ENCODE measurements around the gene RRAS.

Gene RRAS

DNA sequence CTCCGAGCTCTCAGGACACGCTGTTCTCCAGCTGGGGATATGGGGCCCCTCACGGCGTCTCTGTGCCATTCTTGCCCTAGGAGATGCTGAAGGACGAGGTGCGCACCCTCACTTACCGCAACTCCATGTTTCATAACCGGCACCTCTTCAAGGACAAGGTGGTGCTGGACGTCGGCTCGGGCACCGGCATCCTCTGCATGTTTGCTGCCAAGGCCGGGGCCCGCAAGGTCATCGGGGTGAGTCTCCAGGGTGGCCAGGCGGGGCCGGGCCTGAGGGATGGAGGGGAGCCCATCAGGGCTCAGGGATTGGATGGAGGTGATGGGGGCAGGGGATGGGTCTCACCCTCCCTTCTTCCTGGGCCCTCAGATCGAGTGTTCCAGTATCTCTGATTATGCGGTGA is 41.9 kb upstream of the RRAS start:
- ChIA-PET POLR2A (no interaction called here), CTCF (interaction anchor here (0.6 to 2.4 kb wide), 14 partner anchors 11 to 179 kb away, joined by 3 to 24 read pairs (median 5); partner anchors contain the start of gene FUZ)
- TF ChIP-seq, protein P1, sequence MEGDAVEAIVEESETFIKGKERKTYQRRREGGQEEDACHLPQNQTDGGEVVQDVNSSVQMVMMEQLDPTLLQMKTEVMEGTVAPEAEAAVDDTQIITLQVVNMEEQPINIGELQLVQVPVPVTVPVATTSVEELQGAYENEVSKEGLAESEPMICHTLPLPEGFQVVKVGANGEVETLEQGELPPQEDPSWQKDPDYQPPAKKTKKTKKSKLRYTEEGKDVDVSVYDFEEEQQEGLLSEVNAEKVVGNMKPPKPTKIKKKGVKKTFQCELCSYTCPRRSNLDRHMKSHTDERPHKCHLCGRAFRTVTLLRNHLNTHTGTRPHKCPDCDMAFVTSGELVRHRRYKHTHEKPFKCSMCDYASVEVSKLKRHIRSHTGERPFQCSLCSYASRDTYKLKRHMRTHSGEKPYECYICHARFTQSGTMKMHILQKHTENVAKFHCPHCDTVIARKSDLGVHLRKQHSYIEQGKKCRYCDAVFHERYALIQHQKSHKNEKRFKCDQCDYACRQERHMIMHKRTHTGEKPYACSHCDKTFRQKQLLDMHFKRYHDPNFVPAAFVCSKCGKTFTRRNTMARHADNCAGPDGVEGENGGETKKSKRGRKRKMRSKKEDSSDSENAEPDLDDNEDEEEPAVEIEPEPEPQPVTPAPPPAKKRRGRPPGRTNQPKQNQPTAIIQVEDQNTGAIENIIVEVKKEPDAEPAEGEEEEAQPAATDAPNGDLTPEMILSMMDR (IDR thresholded peaks at IDR 0.05; ENCODE audit: insufficient read depth, low read length, missing control alignments) = no peak
- DNase-seq (ENCODE audit: low read depth, low spot score) = no peak
- no peak overlapping the region for H3K4me3 ChIP-seq (ENCODE audit: low read depth, low read length)

GRCh38 chr19:49680421-49681351 is 40.7 kb upstream of the RRAS start:
- POLR2A ChIA-PET = no interaction called here
- CTCF ChIA-PET = interaction anchor here (0.6 to 2.4 kb wide), 36 partner anchors 8 to 454 kb away, joined by 3 to 27 read pairs (median 4); partner anchors contain the start of genes ADM5, CPT1C, FLT3LG and FUZ
- TF ChIP-seq, protein P1 (IDR thresholded peaks at IDR 0.05; ENCODE audit: insufficient read depth, low read length, missing control alignments) = peak; percentile 98
- no peak for DNase-seq (ENCODE audit: low read depth, low spot score)
- no peak overlapping the region; the same call in none of the 2 replicates for H3K4me3 ChIP-seq (ENCODE audit: low read depth, low read length)

- CTCF ChIA-PET = interaction anchor here (0.8 to 5.9 kb wide), 10 partner anchors 9 to 177 kb away, joined by 3 to 39 read pairs (median 5); partner anchors contain the start of genes ADM5 and CPT1C
- no peak overlapping the region; the same call in 1 of the 2 replicates for H3K4me3 ChIP-seq (ENCODE audit: low read depth, low read length)
Measured at GRCh38 chr19:49679771-49680413, 39.9 kb upstream of the RRAS start.

GRCh38 chr19:49678985-49679770 is 39.2 kb upstream of the RRAS start:
- peak overlapping the region; percentile 12; the same call in 1 of the 2 replicates for H3K4me3 ChIP-seq (ENCODE audit: low read depth, low read length)
- CTCF ChIA-PET = interaction anchor here (0.8 to 5.9 kb wide), 13 partner anchors 9 to 176 kb away, joined by 3 to 39 read pairs (median 5); partner anchors contain the start of genes ADM5 and CPT1C
- POLR2A ChIA-PET = interaction anchor here (0.6 kb wide), 1 partner anchor 67 kb away, joined by 3 read pairs; no protein-coding TSS in a partner anchor
- TF ChIP-seq, protein P1 (IDR thresholded peaks at IDR 0.05; ENCODE audit: insufficient read depth, low read length, missing control alignments) = no peak
- no peak for DNase-seq (ENCODE audit: low read depth, low spot score)

More at GRCh38 chr19:49679771-49680413, 39.9 kb upstream of the RRAS start:
- DNase-seq (ENCODE audit: low read depth, low spot score) = no peak
- POLR2A ChIA-PET = interaction anchor here (0.6 kb wide), 1 partner anchor 68 kb away, joined by 3 read pairs; no protein-coding TSS in a partner anchor
- TF ChIP-seq, protein P1 (IDR thresholded peaks at IDR 0.05; ENCODE audit: insufficient read depth, low read length, missing control alignments) = no peak

DNA sequence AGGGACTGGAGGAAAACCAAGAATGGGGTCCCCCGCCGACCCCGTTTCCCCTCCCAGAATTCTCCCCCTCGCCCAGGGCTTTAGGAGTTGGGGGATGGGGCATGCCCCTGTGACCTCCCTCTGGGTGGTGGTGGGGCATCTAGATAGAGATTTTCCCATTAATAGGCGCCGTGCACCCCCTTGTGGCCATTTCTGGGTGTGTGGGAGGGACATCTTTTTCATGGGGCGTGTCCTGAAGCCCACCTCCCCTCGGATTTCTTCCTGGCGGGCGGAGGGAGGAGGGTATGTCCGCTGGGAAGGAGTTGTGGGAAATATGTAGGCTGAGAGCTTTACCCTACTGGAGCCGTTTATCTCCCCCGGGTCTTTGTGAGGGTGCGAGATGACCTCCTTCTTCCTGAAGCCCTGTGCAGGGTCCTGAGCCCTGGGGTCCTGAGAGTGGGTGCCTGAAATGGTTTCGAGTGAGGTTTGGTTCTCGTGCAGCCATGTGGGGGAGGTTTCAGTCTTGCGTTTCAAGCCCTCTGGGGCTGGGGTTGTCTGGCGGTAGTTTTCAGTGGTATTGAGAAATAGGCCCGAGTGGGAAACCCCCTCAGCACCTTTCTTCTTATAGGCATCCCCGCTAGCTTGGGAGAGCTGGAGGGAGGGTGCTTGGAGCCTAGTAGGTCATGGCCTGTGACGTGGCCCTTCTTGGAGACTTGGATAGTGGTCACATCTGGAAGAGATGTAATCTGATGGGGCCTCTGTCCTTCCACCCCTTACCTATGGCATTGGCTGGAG is 38.1 kb upstream of the RRAS start:
- ChIA-PET CTCF (interaction anchor here (0.9 to 5.9 kb wide), 10 partner anchors 10 to 175 kb away, joined by 3 to 39 read pairs (median 6); partner anchors contain the start of genes ADM5 and CPT1C), POLR2A (interaction anchor here (4.2 kb wide), 1 partner anchor 37 kb away, joined by 23 read pairs; the partner anchor contains the start of genes RRAS and SCAF1)
- no peak for DNase-seq (ENCODE audit: low read depth, low spot score)
- TF ChIP-seq, protein P1 (IDR thresholded peaks at IDR 0.05; ENCODE audit: insufficient read depth, low read length, missing control alignments) = peak; percentile 74
- peak overlapping the region; percentile 99 for H3K4me3 ChIP-seq (ENCODE audit: low read depth, low read length)
